Anterior cingulate cortex (tissue), 58 donors: ENCODE data around the gene BICRAL.
"Not testable (repeated sequence)": the region's sequence is repeated elsewhere in the genome, so short reads cannot be mapped to it uniquely, and the experiment has no call there.

ENCODE experiments used
- DNase-seq, 58 donors: peaks; one replicate each; lab custom pipeline; 2025; lab: John Stamatoyannopoulos, UW

Gene BICRAL, protein sequence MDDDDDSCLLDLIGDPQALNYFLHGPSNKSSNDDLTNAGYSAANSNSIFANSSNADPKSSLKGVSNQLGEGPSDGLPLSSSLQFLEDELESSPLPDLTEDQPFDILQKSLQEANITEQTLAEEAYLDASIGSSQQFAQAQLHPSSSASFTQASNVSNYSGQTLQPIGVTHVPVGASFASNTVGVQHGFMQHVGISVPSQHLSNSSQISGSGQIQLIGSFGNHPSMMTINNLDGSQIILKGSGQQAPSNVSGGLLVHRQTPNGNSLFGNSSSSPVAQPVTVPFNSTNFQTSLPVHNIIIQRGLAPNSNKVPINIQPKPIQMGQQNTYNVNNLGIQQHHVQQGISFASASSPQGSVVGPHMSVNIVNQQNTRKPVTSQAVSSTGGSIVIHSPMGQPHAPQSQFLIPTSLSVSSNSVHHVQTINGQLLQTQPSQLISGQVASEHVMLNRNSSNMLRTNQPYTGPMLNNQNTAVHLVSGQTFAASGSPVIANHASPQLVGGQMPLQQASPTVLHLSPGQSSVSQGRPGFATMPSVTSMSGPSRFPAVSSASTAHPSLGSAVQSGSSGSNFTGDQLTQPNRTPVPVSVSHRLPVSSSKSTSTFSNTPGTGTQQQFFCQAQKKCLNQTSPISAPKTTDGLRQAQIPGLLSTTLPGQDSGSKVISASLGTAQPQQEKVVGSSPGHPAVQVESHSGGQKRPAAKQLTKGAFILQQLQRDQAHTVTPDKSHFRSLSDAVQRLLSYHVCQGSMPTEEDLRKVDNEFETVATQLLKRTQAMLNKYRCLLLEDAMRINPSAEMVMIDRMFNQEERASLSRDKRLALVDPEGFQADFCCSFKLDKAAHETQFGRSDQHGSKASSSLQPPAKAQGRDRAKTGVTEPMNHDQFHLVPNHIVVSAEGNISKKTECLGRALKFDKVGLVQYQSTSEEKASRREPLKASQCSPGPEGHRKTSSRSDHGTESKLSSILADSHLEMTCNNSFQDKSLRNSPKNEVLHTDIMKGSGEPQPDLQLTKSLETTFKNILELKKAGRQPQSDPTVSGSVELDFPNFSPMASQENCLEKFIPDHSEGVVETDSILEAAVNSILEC

DNA sequence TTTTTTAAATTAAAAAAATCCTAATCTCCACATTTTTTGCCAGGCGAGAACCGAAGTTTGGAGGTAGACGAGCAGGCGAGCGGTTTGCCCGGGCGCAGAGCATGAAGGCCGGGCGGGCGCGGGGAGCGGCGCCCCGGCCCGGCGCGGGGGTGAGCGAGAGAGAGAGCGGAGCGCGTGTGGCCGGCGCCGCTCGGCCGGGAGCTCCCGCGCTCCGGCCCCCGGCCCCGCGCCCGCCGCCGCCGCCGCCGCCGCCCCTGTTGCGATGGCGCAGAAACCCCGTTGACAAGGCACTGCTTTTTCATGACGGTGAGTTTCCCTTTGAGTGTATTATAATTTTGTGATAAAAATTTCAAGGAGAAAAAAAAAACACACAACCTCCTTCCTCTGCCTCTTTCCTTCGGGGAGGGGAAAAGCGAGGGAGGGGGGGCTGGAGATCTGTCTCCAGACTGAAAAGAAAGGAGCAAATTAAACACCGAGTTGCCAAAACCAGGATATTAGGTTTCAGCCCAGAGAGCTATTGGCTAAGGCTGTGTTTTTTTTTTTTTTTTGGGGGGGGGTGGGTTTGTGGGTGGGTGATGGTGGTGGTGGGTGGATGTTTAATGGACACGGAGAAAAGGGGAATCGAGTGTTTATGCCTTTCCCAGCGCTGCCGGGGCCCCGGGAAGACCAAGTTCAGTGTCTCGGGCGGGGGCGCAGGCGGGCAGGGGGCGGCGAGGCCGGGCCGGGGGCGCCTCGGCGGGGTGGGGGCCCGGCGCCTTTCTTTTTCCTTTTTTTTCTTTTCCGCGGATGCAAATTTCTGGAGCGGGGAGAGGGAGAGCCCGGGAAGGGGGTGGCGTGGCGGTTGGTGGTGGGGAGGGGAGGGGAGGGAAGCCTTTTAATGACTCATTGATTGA, at the start of gene BICRAL:
TSS of gene BICRAL (plus strand) at position 257 of the 893 bp plus-strand sequence. CDS start 39,971 bp downstream, outside the sequence.
- DNase-seq = peak in 38 of 58 donors; percentile 4 to 75 (median 47)

DNA sequence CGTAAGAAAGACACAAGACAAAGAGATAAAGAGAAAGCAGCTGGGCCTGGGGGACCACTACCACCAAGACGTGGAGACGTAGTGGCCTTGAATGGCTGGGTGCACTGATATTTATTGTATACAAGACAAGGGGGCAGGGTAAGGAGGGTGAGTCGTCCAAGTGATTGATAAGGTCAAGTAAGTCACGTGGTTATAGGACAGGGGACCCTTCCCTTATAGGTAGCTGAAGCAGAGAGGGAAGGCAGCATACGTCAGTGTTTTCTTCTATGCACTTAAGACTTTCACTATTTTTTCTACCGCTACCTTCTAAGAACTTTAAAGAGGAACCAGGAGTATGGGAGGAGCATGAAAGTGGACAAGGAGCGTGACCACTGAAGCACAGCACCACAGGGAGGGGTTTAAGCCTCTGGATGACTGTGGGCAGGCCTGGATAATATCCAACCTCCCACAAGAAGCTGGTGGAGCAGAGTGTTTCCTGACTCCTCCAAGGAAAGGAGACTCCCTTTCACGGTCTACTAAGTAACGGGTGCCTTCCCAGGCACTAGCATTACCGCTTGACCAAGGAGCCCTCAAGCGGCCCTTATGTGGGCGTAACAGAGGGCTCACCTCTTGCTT, 47.9 kb upstream of the BICRAL start:
- DNase-seq = not testable (repeated sequence)

DNA sequence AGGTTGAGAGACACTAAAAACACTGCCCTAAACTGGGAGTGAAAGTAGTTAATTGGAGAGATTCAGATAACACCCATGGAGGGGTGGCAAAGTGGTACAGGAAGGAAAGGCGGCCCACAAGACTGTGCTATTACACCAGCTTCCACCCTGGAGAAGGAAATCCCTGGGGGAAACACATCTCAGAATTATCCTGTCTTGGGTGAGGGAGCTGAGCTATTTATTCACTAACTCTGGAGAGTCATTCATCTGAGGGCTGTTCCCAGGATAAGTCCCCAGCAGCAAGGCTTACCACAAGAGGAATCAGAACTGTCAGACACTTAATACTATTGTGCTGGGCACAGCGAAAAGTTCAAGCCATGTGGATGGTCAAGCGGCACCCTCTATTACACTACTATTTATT, 45.9 kb upstream of the BICRAL start:
- no peak for DNase-seq

DNA sequence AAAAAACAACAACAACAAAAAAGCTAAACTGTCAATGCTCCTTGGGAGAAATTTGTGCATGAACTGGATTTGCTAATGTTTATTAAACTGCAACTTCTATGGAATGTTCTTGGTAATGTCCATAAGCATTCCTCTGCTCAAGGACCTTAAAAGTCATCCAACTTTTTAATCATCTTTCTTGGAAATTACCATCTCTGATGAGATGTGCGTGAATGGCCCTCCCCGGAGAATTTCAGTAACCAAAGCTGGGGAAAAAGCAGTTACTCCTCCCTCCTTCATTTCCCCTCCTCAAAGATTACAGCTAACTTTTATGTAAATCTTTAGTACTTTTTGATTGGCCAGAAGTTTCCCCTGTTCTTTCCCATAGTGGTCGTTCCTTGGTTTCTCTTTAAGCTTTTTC, 41.1 kb upstream of the BICRAL start:
- DNase-seq = no peak

DNA sequence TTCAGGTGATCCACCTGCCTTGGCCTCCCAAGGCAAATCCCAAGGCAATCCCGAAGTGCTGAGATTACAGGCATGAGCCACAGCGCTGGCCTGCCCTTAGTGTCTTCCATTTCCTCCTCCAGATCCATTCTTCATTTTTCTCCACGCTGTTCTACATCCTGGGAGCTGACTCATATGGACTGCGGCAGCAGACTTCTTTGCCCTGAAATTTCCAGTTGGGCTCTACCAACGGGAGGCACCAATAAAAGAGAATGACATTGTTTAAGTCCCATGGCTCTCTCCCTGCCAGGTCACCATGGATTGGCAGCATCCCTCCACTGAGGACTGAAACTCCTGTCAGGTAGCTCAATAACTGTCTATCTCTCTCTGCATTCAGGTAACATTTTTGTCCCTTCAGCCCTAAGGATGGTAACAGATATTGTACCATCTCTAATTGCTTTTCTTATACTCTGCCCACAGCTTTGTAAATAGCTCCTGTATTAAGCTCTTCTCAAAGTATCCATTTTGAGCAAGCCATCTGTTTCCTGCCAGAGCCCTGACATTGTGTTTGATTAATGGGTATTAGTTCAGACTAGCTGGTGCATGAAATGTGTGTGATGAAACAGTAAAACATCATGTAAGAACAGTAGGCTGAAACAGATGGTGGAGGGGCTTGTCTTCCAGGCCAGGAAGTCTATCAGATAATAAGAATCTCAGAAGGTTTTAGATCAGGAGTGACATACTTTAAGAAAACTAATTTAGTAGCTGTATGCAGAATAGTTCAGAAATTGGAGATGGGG, 39.5 kb upstream of the BICRAL start:
- DNase-seq = no peak

DNA sequence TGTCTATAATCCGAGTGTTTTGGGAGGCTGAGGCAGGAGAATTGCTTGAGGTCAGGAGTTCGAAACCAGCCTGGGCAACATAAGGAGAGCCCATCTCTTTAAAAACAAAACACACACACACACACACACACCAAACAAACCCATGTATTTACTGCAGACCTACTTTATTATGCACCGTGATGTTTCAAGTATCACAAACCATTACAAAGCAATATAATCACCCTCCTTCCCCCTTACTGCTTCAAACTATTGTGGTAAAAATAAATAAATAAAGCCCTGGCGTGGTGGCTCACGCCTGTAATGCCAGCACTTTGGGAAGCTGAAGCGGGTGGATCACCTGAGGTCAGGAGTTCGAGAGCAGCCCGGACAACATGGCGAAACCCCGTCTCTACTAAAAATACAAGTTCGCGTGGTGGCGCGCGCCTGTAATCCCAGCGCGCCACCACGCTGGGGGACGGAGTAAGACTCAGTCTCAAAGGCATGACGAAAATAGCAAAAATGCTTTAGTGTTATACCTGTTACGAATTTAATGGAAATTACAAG, 37.4 kb upstream of the BICRAL start:
- DNase-seq = no peak

DNA sequence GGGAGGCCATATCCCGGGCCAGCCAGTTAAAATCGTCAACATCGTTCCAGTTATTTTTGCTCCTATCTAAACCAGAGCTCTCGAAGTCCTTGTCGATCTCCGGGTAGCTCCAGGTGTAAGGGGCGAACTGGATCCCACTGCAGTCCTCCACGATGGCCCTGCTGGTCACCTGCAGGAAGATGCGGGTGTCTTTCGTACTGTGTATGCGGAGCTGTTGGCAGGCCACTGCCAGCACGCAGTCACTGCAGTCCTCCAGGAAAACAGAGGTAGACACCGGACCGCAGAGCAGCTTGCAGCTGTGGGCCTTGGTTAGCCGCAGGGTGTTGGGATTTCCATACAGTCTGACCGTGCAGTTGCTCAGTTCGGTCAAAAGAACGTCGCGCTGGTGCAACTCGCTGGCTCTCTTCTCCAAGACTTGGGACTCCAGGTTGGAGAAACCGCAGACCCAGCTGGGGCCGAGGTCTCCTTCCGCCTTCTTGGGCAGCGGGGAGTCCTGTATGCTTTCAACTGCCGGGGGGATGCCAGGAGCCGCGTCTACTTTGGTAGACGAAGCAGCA, 36.7 kb upstream of the BICRAL start:
- DNase-seq = peak in 24 of 58 donors; percentile 9 to 64 (median 33)

DNA sequence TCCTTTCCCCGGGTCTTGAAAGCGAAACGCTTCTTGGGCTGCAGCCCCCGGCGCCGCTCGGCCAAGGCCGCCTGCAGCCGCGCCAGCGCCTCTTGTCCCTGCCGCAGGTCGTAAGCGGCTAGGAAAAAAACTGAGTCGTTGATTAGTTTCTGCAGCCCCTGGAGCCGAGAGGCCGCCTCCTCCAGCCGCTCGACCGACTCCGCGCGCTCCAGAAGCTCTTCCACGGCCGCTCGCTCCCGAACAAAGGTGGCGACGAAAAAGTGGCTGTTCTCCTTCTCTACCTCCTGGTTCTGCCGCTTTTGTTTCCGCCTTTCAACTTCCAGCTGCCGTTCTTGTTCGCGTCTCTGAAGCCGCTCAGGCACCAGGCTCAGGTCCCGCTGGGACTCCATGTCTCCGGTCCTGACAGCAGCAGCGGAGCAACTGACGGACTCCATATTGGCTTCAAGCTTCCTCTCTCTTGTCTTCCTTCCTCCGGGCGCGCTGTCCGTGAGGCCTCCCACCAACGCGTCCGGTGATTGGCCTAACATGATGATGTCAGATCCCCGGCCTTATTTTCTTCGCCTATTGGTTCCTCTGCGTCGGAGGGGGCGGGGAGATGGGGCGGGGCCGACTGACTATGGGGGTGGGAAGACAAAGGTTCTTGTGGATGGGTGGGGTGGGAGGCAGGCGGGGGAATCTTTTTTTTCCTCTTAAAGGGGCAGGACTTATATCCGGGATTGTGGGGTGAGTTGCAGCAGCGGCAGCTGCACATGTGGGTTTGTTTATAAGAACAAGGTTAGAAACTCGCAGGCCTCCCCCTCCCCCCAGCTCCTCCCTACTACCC, 36.0 kb upstream of the BICRAL start, which contains the start of gene TBCC:
TSS of gene TBCC (minus strand) at position 464 of the 823 bp plus-strand sequence. CDS start at position 434, 30 bp downstream.
- DNase-seq = peak; percentile 74 to 100 (median 97)

DNA sequence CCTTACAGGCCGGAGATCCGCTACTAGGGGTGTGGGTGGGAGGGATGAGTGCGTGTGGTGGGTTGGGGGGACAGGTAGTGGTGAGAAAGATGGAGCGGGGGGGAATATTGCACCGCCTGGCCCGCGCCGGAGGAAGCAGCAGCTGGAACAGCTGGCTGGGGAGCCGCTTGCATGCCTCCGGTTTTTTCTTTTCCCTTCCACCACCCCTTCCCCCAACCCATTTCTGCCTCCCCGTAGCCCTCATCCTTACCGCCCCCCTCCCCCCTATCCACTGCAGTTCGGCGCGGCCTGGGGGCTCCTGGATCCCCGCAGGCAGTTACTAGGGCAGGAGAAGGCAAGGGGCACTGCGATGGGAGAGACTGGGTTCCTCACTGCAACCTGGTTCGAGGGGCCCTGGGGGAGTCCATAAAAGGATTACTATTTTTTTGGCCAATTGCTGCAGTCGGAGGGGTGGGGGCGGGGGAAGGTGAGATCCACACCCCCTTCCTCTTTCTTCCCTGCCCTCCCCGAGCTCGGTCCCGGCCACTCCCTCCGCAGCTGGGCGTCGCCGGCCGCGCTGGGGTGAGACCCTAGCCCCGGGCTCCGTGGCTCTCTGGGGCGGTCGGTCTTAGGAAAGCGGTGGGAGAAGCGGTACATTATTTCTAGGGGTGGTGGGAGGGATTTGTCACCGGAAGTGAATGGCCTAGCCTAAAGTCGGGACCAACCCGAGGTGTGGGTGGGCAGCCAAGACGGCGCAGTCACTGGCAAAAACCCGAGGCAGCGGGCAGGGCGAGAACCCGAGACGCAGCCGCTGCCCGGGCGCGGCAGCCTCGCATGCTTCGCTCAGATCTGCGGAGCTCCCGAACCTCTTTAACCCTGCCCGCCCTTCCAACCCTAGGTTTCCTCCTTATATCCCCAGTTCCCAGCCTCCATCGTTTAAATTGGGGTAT, 35.1 kb upstream of the BICRAL start:
- DNase-seq = peak in 57 of 58 donors; percentile 36 to 88 (median 74)

DNA sequence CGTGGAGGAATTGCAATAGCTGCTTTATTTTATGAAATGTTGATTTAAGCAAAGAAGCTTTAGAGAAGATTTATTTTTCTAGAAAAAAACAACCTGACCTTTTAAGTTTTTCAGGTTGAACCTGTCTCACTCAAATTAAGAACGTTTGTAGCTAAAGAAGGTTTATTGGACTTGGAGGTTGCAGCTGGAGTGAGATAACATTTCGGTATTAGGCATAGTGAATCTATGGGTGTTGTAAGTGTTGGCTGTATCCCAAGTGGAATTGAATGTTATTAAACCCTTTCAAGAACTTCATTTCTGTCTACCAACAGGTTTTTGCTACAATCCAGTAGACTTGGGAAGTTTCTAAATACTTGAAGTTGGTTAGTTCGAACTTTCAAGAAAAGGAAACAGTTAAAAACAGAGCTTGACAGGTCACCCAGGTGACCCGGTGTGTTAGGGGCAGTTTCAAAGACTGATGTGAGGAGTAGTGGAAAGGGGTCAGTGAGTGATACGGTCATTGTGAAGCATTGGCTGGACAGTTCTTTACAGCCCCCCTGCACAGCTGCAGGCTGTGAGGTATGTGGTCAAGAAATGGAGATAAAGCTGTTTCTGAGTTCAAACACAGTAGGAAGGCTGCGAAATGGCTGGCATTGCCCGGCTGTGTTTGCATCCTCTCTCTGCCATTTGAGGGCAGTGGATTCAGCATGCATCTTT, 33.5 kb upstream of the BICRAL start:
- DNase-seq = peak in 2 of 58 donors; percentile 7 to 13

DNA sequence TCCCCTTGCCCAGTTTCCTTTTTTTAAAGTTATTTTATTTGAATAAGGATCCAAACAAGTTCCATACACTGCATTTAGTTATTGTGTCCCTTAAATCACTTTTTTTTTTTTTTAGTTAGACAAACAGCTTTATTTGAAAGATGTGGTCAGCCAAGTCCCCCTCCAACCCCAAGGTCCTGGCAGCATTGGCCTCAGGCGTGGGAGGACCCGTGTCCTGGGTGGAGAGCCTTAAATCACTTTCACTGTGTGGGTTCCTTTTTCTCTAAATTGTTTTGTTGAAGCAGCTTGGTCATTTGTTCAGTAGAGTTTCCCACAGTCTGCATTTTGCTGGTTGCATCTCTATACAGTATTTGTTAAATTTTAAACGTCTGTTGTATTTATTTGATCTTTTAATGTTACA, 30.8 kb upstream of the BICRAL start:
- no peak for DNase-seq

DNA sequence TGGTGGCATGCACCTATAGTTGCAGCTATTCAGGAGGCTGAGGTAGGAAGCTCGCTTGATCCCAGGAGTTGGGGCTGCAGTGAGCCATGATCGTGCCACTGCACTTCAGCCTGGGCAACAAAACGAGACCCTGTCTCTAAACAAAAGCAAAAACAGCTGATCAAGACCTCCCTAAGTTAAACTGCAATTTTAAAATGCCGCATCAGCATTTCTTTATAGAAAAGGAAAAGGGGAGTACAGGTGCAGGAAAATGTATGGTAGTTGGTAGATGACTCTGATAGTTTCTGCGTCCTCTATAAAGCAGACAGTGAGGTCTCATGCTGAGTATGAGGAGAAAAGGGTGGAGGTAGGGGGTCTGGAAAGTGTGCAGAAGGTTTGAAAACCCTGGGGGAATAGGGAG, 27.1 kb upstream of the BICRAL start:
- DNase-seq = no peak

DNA sequence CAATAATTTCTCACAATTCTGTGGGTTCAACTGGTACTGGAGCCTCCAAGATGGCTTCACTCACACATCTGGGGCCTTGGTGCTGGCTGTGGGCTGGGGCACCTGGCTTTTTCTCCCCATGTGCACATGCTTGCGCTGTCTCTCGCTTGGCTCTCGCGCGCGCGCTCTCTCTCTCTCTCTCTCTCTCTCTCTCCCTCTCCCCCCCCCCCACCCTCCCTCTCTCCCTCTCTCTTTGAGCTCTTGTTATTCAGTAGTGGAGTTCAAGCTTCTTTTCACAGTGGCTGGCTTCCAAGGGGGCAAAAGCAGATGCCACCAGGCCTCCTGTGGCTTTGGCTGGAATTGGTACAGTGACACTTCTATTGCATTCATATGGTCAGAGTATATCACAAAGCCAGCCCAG, 25.1 kb upstream of the BICRAL start:
- peak in 12 of 58 donors; percentile 3 to 35 (median 20) for DNase-seq

DNA sequence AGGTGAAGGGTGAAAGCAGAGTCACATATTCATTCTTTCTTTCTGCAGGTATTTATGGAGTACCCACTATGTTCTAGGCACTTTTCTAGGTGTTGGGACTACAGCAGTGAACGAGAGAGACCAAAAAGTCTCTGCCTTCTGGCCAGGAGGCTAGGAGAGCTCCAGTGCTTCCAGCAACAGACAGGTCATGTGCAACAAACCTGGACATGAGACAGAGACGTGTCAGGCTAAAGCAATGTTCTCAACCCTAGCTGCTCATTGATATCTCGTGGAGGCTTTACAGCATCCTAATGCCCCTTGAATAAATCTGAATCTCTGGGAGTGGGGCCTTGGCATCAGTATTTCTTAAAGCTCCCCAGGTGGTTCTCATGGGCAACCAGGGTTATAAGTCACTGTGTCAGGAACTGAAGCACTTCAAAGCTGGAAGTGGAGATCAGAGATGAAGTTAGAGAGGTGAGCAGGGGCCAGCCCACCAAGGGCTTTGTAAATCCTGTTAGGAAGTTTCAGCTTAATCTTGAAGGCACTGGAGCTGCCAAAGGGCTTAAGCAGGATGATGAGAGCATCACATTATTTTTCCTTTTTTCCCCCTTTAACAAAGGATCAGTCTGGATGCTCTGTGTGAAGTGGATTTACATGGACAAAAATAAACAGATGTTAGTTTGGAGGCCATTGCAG, 23.0 kb upstream of the BICRAL start:
- no peak for DNase-seq
